Measurements from ENCODE around the gene KSR1. TPM values are rescaled to one million over a fixed set of nuclear protein-coding genes. Genes with fewer than 3 reads are reported as not detected.

Gene KSR1
- total RNA-seq, 1 donor from 2014 or later: 122 TPM

GRCh38 chr17:27485716-27486495 is 29.7 kb downstream of the KSR1 start:
- no peaks in the 10 kb centered on the region for H3K9me3 Mint-ChIP-seq
- no peaks in the 10 kb centered on the region for H3K27me3 Mint-ChIP-seq (ENCODE audit: insufficient read depth)
- no peak for DNase-seq (ENCODE audit: low spot score)
- H3K4me3 Mint-ChIP-seq: no peak overlapping the region
- peaks cover 65% of the 10 kb centered on the region for H3K4me1 Mint-ChIP-seq (ENCODE audit: low read depth)
- peaks cover 37% of the 10 kb centered on the region for H3K36me3 Mint-ChIP-seq (ENCODE audit: low read depth)
- no peak overlapping the region for H3K27ac Mint-ChIP-seq
- intact Hi-C loops (cut with micrococcal nuclease): no loop called here

DNA sequence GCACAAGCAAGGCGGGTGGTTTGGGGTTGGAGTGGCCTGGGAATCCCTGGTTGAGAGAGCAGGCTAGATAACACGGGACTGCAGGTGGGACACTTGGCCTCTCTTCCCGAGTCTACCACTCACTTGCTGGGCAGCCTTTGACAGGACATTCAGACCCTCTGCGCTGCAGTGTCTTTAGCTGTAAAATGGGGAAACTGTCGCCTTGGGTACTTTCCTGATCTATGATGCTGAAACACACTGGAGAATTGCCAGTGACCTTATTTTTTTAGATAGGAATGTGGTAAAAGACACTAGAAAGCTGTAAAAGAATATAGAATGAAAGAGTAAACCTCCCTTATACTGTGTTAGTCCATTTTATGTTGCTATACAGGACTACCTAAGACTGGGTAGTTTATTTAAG is 30.5 kb downstream of the KSR1 start:
- H3K4me1 Mint-ChIP-seq (ENCODE audit: low read depth): peaks cover 65% of the 10 kb centered on the region
- H3K9me3 Mint-ChIP-seq: no peaks in the 10 kb centered on the region
- H3K27ac Mint-ChIP-seq: no peak overlapping the region
- H3K36me3 Mint-ChIP-seq (ENCODE audit: low read depth): peaks cover 30% of the 10 kb centered on the region
- no peak overlapping the region for H3K4me3 Mint-ChIP-seq
- intact Hi-C loops (cut with micrococcal nuclease): no loop called here
- DNase-seq (ENCODE audit: low spot score): no peak
- H3K27me3 Mint-ChIP-seq (ENCODE audit: insufficient read depth): no peaks in the 10 kb centered on the region

GRCh38 chr17:27488231-27488630 is 32.0 kb downstream of the KSR1 start:
- no peak for DNase-seq (ENCODE audit: low spot score)
- peaks cover 34% of the 10 kb centered on the region for H3K36me3 Mint-ChIP-seq (ENCODE audit: low read depth)
- H3K4me3 Mint-ChIP-seq: no peak overlapping the region
- H3K27ac Mint-ChIP-seq: peak overlapping the region; percentile 35
- H3K9me3 Mint-ChIP-seq: no peaks in the 10 kb centered on the region
- H3K4me1 Mint-ChIP-seq (ENCODE audit: low read depth): peaks cover 66% of the 10 kb centered on the region
- intact Hi-C loops (cut with micrococcal nuclease): no loop called here
- no peaks in the 10 kb centered on the region for H3K27me3 Mint-ChIP-seq (ENCODE audit: insufficient read depth)

GRCh38 chr17:27489045-27489715 is 32.9 kb downstream of the KSR1 start:
- H3K4me1 Mint-ChIP-seq (ENCODE audit: low read depth): peaks cover 70% of the 10 kb centered on the region
- H3K27ac Mint-ChIP-seq: peak overlapping the region; percentile 76
- intact Hi-C loops (cut with micrococcal nuclease): no loop called here
- peaks cover 31% of the 10 kb centered on the region for H3K36me3 Mint-ChIP-seq (ENCODE audit: low read depth)
- H3K4me3 Mint-ChIP-seq: no peak overlapping the region
- H3K27me3 Mint-ChIP-seq (ENCODE audit: insufficient read depth): no peaks in the 10 kb centered on the region
- H3K9me3 Mint-ChIP-seq: no peaks in the 10 kb centered on the region
- DNase-seq (ENCODE audit: low spot score): no peak

DNA sequence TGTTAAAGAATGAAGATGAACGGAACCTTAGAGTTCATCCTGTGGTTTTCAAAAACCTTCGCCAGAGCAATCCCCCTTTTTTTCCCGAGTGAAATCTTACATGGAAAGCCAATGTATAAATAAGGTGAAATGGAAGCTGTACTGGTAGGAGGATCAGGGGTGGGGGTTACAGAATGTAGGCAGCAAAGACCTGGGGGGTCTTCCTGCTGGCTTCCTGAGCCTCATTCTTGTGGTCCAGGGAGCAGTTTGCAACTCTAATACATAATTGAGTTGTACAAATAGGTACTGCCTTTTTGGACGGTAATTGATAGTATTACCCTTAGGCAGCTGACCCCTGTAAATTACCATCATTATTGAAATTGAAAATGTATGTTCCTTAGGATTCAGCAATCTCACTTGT is 34.1 kb downstream of the KSR1 start:
- no peaks in the 10 kb centered on the region for H3K9me3 Mint-ChIP-seq
- H3K4me1 Mint-ChIP-seq (ENCODE audit: low read depth): peaks cover 68% of the 10 kb centered on the region
- peaks cover 30% of the 10 kb centered on the region for H3K36me3 Mint-ChIP-seq (ENCODE audit: low read depth)
- DNase-seq (ENCODE audit: low spot score): no peak
- intact Hi-C loops (cut with micrococcal nuclease): no loop called here
- H3K4me3 Mint-ChIP-seq: no peak overlapping the region
- no peak overlapping the region for H3K27ac Mint-ChIP-seq
- no peaks in the 10 kb centered on the region for H3K27me3 Mint-ChIP-seq (ENCODE audit: insufficient read depth)

GRCh38 chr17:27491713-27492190 is 35.5 kb downstream of the KSR1 start:
- Mint-ChIP-seq H3K27ac (peak overlapping the region; percentile 34), H3K4me1 (ENCODE audit: low read depth) (peaks cover 74% of the 10 kb centered on the region), H3K27me3 (ENCODE audit: insufficient read depth) (no peaks in the 10 kb centered on the region), H3K4me3 (no peak overlapping the region), H3K9me3 (no peaks in the 10 kb centered on the region), H3K36me3 (ENCODE audit: low read depth) (peaks cover 23% of the 10 kb centered on the region)
- DNase-seq (ENCODE audit: low spot score): no peak
- intact Hi-C loops (cut with micrococcal nuclease): no loop called here

DNA sequence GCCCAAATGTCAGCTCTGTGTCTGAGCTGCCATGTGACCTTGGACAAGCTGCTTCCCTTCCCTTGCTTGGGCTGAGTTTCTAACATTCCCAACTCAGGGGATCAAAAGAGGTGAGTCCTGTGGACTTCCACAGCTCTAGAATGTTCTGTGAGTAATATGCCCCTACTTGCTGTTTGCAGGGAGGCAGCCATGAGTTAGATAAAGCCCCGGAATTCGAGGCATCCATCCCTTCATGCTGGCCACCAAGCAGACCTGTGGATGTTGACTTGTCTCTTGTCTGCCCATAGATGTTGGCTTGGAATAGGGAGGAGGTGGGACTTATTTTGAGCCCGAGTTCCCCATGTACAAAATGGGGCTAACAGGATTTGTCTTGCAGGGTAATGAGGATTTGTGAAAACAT is 36.2 kb downstream of the KSR1 start:
- no peak for DNase-seq (ENCODE audit: low spot score)
- Mint-ChIP-seq H3K27ac (peak overlapping the region; percentile 34), H3K4me1 (ENCODE audit: low read depth) (peaks cover 78% of the 10 kb centered on the region), H3K36me3 (ENCODE audit: low read depth) (peaks cover 19% of the 10 kb centered on the region), H3K4me3 (no peak overlapping the region), H3K9me3 (no peaks in the 10 kb centered on the region), H3K27me3 (ENCODE audit: insufficient read depth) (no peaks in the 10 kb centered on the region)
- intact Hi-C loops (cut with micrococcal nuclease): no loop called here

- Mint-ChIP-seq H3K9me3 (no peaks in the 10 kb centered on the region), H3K36me3 (ENCODE audit: low read depth) (peaks cover 19% of the 10 kb centered on the region), H3K27ac (no peak overlapping the region), H3K4me1 (ENCODE audit: low read depth) (peaks cover 73% of the 10 kb centered on the region), H3K27me3 (ENCODE audit: insufficient read depth) (no peaks in the 10 kb centered on the region), H3K4me3 (no peak overlapping the region)
- no peak for DNase-seq (ENCODE audit: low spot score)
- intact Hi-C loops (cut with micrococcal nuclease): no loop called here
Observed at GRCh38 chr17:27493088-27493487, 36.8 kb downstream of the KSR1 start.

GRCh38 chr17:27494192-27495091 is 38.2 kb downstream of the KSR1 start:
- Mint-ChIP-seq H3K4me3 (no peak overlapping the region), H3K36me3 (ENCODE audit: low read depth) (peaks cover 24% of the 10 kb centered on the region), H3K27ac (peak overlapping the region; percentile 40), H3K9me3 (no peaks in the 10 kb centered on the region), H3K4me1 (ENCODE audit: low read depth) (peaks cover 76% of the 10 kb centered on the region), H3K27me3 (ENCODE audit: insufficient read depth) (no peaks in the 10 kb centered on the region)
- no peak for DNase-seq (ENCODE audit: low spot score)
- intact Hi-C loops (cut with micrococcal nuclease): no loop called here

DNA sequence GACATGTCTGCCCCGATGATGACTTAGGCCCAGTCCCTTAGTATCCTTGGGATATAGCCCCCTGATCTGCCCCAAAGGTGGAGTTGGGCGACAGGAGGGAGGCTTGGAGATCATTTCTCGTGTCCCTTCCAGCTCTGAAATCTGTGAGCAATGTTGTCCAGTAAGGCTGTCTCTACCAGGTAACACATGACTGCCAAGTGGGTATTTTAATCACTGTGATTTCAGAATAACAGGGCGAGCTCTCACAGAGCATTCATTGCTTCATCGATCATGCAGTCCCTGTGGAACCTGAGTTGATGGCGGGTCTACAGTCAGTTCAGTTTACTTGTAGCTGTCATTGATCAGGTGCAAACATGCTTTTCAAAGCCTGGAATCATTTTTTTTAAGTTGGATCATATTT is 39.2 kb downstream of the KSR1 start:
- DNase-seq (ENCODE audit: low spot score): no peak
- Mint-ChIP-seq H3K27ac (no peak overlapping the region), H3K4me3 (no peak overlapping the region), H3K27me3 (ENCODE audit: insufficient read depth) (no peaks in the 10 kb centered on the region), H3K36me3 (ENCODE audit: low read depth) (peaks cover 31% of the 10 kb centered on the region), H3K9me3 (peaks cover 7% of the 10 kb centered on the region), H3K4me1 (ENCODE audit: low read depth) (peaks cover 74% of the 10 kb centered on the region)
- intact Hi-C loops (cut with micrococcal nuclease): no loop called here

DNA sequence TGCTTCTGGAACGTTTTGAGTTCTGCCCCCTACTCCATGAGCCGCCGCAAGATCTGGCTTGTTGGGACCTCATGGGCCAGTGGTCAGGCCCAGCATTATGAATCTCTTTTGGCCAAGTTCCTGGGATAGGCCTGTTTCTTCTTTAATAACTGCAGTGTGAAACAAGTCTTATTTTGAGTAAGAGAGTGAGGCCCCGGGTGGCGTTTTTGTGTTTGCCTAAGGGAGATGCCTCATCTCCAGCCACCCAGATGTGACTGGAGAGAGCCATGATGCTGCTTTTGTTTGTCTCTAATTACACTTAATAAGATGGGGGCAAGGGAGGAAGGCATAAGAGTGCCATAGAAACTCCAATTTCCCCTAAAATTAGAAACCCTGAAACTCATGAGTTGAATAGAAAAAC is 39.8 kb downstream of the KSR1 start:
- H3K4me3 Mint-ChIP-seq: no peak overlapping the region
- intact Hi-C loops (cut with micrococcal nuclease): no loop called here
- H3K9me3 Mint-ChIP-seq: peaks cover 12% of the 10 kb centered on the region
- H3K27me3 Mint-ChIP-seq (ENCODE audit: insufficient read depth): no peaks in the 10 kb centered on the region
- H3K4me1 Mint-ChIP-seq (ENCODE audit: low read depth): peaks cover 69% of the 10 kb centered on the region
- H3K36me3 Mint-ChIP-seq (ENCODE audit: low read depth): peaks cover 36% of the 10 kb centered on the region
- no peak for DNase-seq (ENCODE audit: low spot score)
- H3K27ac Mint-ChIP-seq: no peak overlapping the region

DNA sequence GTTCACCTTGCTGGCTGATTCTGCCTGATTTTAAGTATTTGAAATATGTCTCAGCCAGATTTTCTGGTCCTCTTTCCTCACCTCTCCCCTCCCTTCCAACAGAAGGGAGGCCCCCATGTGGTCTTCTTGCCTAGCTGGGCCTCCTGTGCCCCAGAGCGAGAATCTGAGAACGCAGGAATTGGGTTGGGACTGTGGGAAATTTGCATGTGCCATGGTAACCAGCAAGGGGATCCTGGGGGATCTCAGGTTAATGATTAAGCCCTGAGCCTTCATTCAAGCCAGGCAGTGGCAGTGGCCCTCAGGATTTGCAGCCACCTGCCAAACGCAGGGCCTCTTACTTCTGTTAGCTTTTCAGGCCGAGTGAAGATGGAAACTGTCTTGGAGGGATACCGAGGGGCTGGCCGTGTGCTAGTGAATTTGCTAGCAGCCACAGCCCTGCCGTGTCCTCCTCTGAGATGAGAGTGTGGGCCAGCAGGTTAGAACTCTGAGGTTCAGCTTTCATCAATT is 40.2 kb downstream of the KSR1 start:
- Mint-ChIP-seq H3K27me3 (ENCODE audit: insufficient read depth) (no peaks in the 10 kb centered on the region), H3K4me1 (ENCODE audit: low read depth) (peaks cover 64% of the 10 kb centered on the region), H3K27ac (no peak overlapping the region), H3K9me3 (peaks cover 12% of the 10 kb centered on the region), H3K4me3 (no peak overlapping the region), H3K36me3 (ENCODE audit: low read depth) (peaks cover 36% of the 10 kb centered on the region)
- intact Hi-C loops (cut with micrococcal nuclease): no loop called here
- no peak for DNase-seq (ENCODE audit: low spot score)
